ENCODE measurements around the gene EPN3.

Gene EPN3

DNA sequence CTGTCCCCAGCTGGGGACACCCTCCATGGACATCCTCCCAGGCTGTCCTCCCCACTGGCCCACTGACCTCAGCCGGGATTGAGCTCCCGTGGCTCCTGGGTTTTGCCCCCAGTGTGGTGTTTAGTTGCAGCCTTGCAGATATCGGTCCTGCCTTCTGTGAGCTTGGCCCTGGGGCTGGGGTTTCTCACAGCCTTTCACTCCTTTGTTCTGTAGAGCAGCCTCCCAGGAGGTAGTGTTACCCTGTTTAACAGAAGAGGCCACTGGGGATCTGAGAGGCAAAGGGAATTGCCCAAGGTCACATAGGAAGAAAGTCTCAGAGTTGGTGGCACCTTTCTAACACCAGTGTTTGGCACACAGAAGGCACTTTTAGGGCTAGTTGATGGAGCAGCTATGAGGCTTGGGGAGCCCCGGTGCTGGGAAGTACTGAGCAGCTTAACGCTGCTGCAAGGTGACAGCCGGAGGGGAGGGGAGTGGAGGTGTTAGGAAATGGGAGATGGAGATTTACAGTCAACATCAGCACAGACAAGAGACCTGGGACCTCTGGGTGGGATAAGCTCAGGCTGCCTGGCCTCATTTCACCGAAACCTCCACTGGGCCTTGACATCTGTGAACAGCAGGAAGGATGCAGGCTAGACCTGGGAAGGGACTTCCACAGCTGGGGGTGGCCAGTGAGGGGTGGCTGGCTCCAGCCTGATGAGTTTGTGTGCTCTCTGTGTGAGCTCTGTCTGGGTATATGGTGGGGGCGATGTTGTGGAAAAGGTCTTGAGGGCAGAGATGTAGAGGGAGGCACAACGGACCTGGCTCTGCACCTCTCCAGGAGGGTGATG is 54.1 kb downstream of the EPN3 start:
- in situ Hi-C loops (cut with MboI; ENCODE audit: low sequenced_read_pairs): no loop called here

DNA sequence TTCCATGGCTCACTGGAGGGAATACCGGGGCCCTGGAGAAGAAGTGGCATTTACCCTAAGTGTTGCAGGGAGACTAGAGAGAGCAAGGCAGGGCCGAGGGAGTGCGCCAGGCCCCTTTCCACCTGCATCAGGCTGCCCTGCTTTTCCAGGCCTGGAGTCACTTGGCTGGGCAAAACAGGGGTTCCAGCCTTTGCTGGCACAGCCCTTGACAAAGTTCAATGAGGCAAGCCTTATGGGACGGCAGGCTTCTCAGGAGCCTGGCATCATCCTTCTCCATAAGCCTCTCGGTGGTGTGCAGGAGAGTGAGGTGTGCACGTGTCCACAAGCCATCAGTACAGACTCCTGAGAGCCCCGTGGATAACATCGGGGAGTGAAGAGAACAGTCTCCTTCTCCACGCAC is 55.0 kb downstream of the EPN3 start:
- in situ Hi-C loops (cut with MboI; ENCODE audit: low sequenced_read_pairs): no loop called here

DNA sequence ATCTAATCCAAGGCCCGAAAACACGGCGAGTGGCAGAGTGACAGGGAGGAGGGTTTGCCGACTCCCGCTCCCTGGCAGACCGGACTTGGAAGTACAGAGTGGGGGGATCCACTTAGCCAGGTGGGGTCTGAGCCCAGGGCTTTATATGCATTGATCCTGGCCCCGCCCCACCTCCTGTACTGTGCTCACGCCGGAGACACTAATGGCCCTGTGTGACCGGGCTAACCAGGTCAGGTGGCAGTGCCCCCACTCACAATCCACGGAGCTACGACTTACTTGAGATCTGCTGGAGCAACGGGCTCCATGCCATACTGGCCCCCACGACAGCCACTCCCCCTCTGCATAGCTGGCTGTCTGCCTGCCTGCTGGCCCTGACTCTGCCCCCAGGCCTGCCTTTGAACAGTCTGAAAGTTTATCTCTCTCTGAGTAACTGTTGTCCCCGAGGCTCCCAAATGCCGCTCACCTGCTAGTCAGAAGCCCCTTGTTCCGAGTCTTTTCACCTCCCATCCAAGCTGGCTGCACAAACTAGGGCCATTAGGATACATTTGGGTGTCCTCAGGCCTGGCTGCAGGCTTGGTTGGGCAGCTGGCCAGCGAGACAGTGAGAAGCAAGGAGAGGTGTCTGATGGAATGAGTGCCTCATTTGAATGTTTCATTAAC is 56.0 kb downstream of the EPN3 start:
- in situ Hi-C loops (cut with MboI; ENCODE audit: low sequenced_read_pairs): no loop called here

DNA sequence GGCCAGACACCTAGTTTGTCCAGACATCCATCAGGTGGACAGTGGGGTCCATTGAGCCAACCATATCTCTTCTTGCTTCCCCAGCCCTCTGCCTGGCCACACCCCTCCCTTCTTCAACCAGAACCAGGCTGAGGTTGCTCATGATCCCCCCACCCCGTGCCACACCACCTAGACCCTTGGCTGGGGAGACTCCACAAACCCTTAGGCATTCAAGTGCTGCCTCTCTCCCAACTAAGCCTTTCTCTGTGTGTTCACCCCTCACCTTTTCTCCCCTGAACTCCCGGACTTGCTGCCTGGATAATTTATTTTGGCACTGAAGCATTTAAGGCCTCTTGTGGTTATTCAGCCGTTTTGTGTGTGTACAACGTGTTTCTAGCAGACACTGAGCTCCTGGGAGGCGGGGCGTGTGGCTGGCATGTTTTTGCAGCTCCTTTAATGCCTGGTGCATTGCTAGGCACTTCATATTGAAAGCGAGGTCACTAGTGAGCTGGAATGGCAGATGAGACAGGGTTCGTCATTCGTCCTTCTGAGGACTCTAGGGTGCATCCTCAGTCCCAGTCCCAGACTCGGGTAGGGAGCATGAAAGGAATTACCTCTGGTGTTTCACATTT is 56.7 kb downstream of the EPN3 start:
- in situ Hi-C loops (cut with MboI; ENCODE audit: low sequenced_read_pairs): no loop called here

DNA sequence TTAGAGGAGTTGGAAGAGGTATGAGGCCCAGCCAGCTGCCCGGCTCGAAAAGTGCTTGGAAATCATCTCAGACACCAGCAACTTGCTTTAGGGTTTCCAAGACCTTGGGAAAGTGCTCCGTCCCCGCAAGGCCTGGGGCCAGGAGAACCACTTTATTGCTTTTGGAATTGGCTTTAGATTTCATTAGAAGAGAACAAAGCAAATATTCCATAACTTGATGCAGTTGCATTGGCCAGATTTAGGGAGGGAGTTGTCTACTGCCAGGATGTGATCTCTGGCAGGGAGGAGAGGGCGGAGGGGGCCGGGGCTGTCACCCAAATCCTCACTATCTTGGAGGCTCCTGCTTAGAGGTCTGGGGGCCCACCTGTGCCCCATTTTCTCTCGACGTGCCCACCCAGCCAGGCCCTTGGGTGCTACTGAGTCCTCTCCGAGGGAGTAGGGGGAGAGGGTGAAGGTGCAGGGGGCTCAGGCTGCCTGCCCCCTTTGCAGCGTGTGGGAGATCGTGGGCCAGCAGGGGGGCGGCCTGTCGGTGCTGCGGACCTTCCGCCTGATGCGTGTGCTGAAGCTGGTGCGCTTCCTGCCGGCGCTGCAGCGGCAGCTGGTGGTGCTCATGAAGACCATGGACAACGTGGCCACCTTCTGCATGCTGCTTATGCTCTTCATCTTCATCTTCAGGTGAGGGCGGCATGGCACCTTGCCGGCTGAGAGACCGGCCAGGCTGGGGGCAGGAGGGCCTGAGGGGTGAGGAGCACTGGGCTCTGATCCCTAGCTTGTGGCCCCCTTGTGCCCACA is 58.6 kb downstream of the EPN3 start:
- in situ Hi-C loops (cut with MboI; ENCODE audit: low sequenced_read_pairs): no loop called here

DNA sequence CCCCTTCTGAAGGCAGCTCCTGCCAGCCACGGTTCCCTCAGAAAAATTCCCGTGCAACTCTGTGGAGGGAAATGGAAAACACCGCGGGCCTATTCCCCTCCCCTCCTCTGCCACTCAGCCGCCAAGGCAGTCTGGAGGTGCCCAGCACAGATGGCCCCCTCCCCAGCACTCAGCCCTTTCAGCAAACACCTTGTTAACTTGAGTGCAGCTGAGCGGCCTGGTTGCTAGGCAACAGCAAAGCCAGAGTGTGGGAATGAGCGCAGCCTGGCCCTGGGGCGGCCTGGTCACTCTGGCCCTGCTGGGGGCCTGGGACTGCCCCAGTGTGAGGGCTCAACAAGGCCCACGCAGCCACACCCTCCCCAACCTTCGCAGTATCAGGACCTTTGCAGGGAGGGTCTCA is 60.8 kb downstream of the EPN3 start:
- in situ Hi-C loops (cut with MboI; ENCODE audit: low sequenced_read_pairs): no loop called here

Measured in HL-60/S4 treated with phorbol 12-myristate 13-acetate at 8.2 ng/mL for 4 days and 3 days (cell line).